HG02981 (cell line): ENCODE results near the gene SEMA3E.

Experiments used
- ATAC-seq: cut with Tn5 transposase; IDR thresholded peaks from one replicate; pipeline ENCODE4 v1.9.1; 2021; ENCODE audit warnings: mild to moderate bottlenecking, moderate library complexity; ENCODE audit not compliant: unreplicated experiment

Gene SEMA3E

DNA sequence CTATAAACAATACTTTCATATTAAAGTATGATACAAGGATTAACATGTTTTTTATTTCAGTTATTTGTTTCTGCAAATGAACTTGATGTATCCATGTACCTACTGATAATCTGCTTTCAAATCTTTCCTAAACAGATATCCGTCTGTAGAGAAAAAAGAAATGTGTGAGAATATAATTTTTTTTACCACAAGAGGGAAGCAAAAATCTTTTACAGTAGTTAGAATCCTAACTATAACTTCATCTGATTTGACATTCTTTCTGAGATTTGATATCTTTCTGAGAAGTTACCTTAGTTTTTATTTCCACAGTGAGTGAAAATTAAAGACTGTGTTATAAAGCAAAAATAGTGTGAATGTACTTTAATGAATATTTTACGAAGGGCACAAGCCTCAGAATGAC, 282.3 kb downstream of the SEMA3E start:
- no peak for ATAC-seq

DNA sequence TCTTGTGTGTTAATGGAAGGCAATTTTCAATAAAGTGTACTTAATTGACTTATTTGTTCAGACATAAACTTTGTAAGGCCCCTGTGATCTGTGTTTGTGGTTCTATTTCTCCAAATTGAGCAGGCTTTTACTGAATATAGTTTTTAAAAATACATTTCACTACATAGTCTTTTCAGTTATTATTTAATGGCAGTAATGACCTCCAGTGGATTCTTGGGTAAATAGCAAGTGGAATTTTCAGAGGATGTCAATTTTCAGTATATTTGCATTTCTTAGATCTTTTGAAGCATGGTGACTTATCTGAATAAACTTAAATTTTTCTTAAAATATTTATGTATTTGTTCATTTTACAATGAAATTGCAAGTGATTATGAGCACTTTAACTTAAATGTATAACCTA, 283.2 kb downstream of the SEMA3E start:
- no peak for ATAC-seq

DNA sequence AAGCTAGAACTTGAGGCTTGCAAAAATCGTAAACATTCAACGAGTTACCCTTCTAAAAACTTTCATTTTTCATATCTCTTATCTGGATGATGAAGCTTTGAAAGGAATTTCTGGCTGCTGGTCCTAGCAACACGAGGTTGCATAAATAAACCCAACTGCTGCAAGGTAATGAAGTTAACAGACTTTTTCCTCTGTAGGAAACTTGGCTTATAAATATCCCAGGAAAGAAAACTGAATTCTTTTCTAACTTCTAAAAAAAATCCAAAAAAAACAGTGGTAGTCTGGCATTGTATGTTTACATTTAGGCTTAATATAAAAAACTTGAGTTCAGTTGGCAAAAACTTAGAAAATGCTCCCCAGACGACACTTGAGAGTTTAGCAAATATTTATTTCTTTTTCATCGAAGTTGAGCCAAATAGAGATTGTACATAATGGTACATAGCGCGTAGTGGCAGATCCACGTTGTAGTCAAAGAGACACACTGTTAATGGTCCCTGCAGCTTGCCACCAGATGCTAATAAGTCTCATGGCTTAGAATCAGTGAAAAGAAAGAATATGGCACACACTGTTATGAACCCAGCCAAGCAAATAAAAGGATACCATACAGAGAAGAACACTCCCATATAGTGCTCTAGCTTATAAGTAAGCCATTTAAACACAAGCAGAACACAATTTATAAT, 285.9 kb downstream of the SEMA3E start:
- no peak for ATAC-seq

DNA sequence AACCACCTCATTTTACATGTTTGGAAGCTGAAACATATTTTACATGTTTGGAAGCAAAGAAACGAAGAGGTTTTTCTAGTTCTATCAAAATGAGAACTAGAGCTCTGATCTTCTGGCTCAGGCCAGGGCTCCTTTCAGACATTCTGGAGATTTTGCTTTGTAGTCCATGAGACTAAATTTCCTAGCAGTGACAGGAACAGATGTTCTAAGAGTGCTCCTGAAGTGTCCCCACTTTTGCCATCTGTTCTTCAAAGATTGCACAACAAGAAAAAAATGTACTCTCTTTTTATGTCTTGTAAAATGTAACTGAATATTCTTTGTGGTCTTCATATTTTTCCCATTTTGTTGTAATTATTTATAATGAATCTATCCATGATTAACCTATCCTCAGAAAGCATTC, 289.8 kb downstream of the SEMA3E start:
- ATAC-seq, result no peak

DNA sequence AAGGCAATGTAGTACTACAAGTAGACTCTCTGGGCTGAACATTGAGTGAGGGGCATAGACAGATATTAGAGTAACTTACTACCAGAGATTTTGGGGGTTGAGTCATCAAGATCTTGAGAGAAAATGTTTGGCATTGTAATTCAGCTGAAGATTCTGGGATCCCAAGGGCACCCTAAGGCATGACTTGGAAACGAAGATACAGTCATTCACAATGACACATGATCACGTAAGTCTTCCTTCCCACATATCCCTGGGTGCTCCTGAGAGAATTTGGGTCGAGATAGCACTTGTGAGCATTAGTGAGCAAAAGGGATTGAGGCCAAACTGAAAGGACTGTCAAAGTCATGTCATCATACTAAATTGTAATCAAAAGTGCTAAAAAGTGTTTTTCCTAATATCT, 293.8 kb downstream of the SEMA3E start:
- no peak for ATAC-seq

DNA sequence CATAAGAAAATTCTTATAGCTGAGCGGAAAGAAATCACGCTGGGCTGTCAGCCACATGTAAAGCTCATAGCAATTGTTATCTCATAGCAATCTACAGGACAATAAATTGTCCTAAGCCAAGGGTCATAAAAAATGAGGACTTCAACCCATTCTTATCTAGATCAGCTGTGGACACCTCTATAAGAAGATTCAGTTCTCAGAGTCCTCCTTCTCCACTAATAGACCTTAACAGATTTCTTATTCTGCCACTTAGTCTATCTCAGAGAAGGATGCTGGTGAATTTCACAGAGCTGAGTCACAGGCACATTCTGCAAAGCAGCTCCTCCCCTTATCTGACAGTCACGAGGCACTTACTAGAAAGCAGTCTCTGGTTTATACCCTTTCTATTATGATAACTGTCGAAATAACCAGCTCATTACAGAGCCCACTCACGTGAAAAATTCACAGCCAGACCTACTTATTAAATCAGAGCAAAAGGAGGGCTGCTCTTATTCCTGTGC, 300.9 kb downstream of the SEMA3E start:
- no peak for ATAC-seq

DNA sequence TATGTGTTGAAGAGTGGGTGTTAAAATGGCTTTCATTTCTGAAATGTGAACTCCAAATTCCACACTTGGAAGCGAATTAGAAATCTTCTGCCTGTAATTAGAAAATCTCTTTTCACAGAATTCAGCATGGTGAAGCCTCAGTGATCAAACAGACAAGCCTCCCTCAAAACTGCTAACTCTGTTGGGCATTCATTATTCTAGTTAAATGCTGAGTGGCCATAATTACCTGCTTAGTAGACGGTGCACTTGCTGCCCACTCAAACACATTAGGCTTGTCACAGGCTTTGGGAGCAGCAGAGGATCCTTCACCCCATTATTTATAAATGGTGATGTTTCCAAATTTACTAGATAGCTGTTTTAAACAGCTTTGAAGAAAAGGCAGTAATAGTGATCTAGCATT, 309.0 kb downstream of the SEMA3E start:
- ATAC-seq, result no peak

DNA sequence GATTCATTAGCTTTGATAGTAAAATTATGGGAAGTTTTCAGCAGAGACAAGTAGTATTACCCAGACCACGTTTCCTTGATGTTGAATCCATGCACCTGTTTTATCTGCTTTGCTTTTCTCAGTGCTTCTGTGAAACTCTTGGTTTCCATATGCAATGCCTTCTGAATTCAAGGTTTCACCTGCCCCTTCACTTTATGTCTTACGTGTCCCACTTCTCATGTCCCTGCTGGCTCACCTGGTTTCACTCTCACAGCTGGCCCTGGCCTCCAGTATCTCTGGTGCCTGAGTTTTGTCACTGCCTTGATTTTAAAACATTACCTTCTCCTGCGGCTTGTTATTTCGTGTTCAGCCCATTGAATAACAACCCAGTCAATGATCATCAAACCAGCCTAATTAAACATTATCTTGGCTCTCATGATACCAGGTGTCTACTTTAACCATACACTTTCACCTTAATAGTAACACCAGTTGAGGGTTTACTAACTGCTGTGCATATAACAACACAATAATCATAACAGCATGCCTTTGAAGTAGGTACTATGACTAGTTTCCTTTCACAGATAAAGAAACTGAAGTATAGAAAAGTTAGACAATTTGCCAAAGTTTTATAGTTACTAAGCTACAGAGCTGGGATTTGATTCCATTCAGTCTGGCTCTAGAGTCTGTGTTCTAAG, 310.5 kb downstream of the SEMA3E start:
- ATAC-seq, result no peak

DNA sequence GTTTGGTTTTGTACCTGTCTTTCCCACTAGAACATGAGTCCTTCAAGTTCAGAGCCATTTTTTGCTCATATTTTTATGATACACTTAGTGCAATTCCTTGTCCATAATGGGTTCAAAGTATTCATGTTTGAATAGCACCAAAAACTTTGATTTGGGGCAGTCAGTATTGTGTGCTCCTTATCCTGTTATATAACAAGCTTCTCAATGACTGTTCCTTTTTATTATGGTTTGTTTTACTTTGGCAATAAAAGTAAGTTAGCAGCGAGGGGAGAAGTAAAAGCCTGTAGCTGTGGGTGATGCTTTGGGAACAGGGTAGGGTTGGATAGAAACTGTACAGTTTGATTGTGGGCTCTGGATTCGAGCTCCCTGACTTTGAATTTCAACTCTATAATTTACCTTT, 311.9 kb downstream of the SEMA3E start:
- no peak for ATAC-seq

DNA sequence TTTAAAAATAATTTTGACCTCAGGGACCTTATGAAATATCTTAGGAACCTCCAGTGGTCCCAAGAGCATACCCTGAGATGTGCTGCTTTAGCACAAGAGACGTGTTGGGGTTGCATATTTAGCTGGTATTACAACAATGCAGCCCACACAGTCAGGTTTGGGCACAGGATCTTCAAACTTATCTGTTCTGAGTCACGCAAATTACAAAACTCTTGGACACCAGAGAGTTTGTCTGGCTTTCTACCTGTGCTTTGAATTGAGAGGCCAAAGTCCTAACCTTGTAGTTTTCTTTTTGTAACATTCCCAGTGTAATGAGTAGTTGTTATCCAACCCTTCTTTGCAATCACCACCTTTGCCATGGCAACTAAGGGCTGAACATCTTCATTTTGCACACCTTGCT, 322.7 kb downstream of the SEMA3E start:
- no peak for ATAC-seq

DNA sequence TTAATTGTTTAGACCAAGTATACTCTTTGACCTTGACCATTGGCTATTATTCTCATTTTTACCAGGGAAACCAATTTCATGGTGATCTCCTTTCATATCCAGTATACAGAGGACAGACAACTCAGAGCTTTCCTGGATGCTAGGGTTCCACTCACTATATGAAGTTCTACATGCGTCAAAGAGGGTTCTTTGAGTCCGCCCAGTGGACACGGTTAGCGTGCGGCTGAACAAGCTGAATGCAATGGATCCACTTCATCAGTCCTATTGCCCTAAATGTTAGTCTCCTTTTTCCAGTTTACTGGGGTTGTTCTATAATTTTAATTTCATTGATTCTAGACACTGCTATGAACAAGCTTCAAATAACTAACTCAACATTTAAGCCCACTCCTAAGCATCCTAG, 323.9 kb downstream of the SEMA3E start:
- no peak for ATAC-seq

DNA sequence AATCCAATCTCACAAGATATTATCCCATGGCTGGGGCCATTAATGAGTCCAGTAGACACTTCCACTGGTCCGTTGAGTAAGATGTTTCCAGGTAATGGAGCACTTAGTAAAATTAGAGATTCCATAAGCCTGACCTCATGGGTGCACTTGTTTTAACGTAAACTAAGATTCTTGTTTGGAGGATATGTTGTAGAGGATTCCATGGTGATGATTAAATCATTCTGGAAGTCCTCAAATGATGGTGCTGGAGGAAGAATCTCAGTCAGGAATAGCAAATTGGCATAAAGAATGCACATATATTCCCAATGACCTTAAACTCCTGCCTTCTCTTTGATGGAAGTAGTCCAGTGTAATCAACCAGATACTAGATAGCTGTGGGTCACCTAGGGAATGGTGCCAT, 324.3 kb downstream of the SEMA3E start:
- ATAC-seq, result no peak

DNA sequence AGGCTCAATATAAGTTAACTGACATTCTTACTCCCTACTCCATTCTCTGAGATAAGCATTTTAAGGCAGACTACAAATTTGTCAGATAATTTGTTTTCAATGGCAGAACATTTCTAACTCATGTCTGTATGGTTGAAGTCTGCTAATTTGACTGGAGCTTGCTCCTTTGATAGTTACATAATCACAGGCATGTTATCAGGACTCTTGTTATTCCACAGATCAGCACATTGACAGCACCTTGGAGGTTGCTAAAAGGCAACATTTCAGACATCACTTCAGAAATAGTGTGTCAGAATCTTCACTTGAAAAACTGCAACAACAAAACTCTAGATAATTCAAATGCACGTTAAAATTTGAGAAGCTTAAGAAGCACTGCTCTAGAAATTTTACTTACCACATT, 327.9 kb downstream of the SEMA3E start:
- no peak for ATAC-seq

DNA sequence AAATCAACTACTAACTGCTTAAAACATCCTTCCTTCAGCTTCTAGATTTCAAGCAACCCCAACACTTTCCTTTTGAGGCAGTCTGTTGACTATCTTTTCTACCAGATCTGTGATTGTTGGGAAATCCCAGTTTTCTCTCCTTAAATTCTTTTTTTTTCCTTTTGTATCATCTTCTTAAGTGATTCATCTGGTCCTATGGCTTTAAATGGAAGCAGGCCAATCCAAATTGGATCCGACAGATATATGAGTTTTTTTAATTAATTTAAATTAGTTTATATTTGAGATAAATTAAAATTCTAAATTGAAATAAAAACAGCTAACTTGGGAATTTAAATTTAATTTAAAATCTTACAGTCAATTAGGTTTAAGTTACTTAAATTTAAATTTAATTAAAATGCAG, 335.0 kb downstream of the SEMA3E start:
- ATAC-seq, result no peak
